Keratinocyte (primary cell): ENCODE data around the gene CCDC85B. TPM values are rescaled to one million over a fixed set of nuclear protein-coding genes. Genes with fewer than 3 reads are reported as not detected.
A peak's percentile ranks its signal among the peaks of the same experiment; 100 is the strongest.

Experiments
- DNase-seq: peaks from one replicate; pipeline ENCODE4 v3.0.0-alpha.2; 2011; ENCODE audit warnings: low read depth, missing footprints, low spot score
- FAIRE-seq: peaks from 2 replicates; lab custom pipeline; 2011; peaks lifted over from hg19 to GRCh38; lab: Jason Lieb, UNC
- H2AFZ ChIP-seq: 2 replicates; pipeline ENCODE4 v1.6.0; 2012; ENCODE audit warnings: low read length, control low read depth, inconsistent platforms; ENCODE audit not compliant: control insufficient read depth
- H3K27ac ChIP-seq: 2 replicates; pipeline ENCODE4 v1.5.1; 2011; ENCODE audit warnings: low read length; ENCODE audit not compliant: control insufficient read depth, insufficient read depth
- H3K27me3 ChIP-seq: 3 replicates; pipeline ENCODE4 v1.6.0; 2011; ENCODE audit warnings: low read length; ENCODE audit not compliant: control insufficient read depth, insufficient read depth; ENCODE audit errors: extremely low read depth
- H3K36me3 ChIP-seq, 2 experiments: 2 replicates in 1 of 2; 3 replicates in 1 of 2; pipeline ENCODE4 v1.5.1; 2011; ENCODE audit warnings: low read length in 2 of 2, mild to moderate bottlenecking in 1 of 2; ENCODE audit not compliant: control insufficient read depth in 2 of 2, insufficient read depth in 2 of 2; ENCODE audit errors: extremely low read depth in 1 of 2
- H3K4me1 ChIP-seq: 3 replicates; pipeline ENCODE4 v1.5.1; 2011; ENCODE audit warnings: low read length; ENCODE audit not compliant: control insufficient read depth, insufficient read depth; ENCODE audit errors: extremely low read depth
- H3K4me2 ChIP-seq: 3 replicates; pipeline ENCODE4 v1.6.0; 2011; ENCODE audit warnings: low read depth, low read length; ENCODE audit not compliant: control insufficient read depth, insufficient read depth; ENCODE audit errors: extremely low read depth
- H3K4me3 ChIP-seq, 3 experiments: fragments of 200-600 bp in 1 of 3; sonication (generic) in 1 of 3; 2 replicates in 2 of 3; 3 replicates in 1 of 3; pipeline ENCODE4 v1.5.1; 2011 to 2016; ENCODE audit warnings: low read length in 3 of 3, mild to moderate bottlenecking in 3 of 3, control low read depth in 2 of 3, inconsistent platforms in 1 of 3, low read depth in 1 of 3, mixed read lengths in 1 of 3, mixed run types in 1 of 3, moderate library complexity in 1 of 3; ENCODE audit not compliant: control insufficient read depth in 2 of 3, insufficient read depth in 2 of 3; ENCODE audit errors: extremely low read depth in 1 of 3
- H3K79me2 ChIP-seq: 2 replicates; pipeline ENCODE4 v1.6.0; 2012; ENCODE audit warnings: low read length; ENCODE audit not compliant: control insufficient read depth, insufficient read depth
- H3K9ac ChIP-seq: 3 replicates; pipeline ENCODE4 v1.6.0; 2011; ENCODE audit warnings: low read length; ENCODE audit not compliant: control insufficient read depth, insufficient read depth; ENCODE audit errors: extremely low read depth
- H3K9me1 ChIP-seq: 3 replicates; pipeline ENCODE4 v1.6.0; 2011; ENCODE audit warnings: low read length; ENCODE audit not compliant: control insufficient read depth, insufficient read depth; ENCODE audit errors: extremely low read depth
- H3K9me3 ChIP-seq: 2 replicates; pipeline ENCODE4 v1.5.1; 2012; ENCODE audit warnings: low read depth, low read length; ENCODE audit not compliant: control insufficient read depth
- H4K20me1 ChIP-seq: 3 replicates; pipeline ENCODE4 v1.6.0; 2011; ENCODE audit warnings: low read length; ENCODE audit not compliant: control insufficient read depth, insufficient read depth; ENCODE audit errors: extremely low read depth
- EZH2 ChIP-seq: IDR thresholded peaks from one replicate; pipeline ENCODE4 v1.6.1; 2012; ENCODE audit warnings: inconsistent platforms, mild to moderate bottlenecking, low read length, moderate library complexity
- dilution Hi-C: fragments of 300-500 bp; cut with MboI; formaldehyde crosslinking; loops from one replicate; pipeline ENCODE4 v1.7.0; 2020; ENCODE audit warnings: low sequenced_read_pairs; ENCODE audit not compliant: extremely low pct_ligation_motif_present
- polyA plus RNA-seq, 5 experiments: library from polyadenylated mRNA; depleted of rRNA in 3 of 5; stranded (reverse) in 3 of 5; stranded (forward) in 1 of 5; unstranded in 1 of 5; fragments of >200 nt; gene quantifications; 1 replicate in 1 of 5; 2 replicates in 3 of 5; 3 replicates in 1 of 5; pipeline versions ENCODE4 v1.2.1 to v1.2.3, GENCODE V29; 2011 to 2012; ENCODE audit warnings: missing spikeins in 2 of 5, low read depth in 1 of 5, low replicate concordance in 1 of 5
- TF ChIP-seq, protein P1 (sequence below), 3 experiments: IDR thresholded peaks in 1 of 3; conservative IDR thresholded peaks in 1 of 3; optimal IDR thresholded peaks in 1 of 3; 2 replicates in 2 of 3; 3 replicates in 1 of 3; pipeline versions ENCODE3 to v1.5.1; 2011; ENCODE audit warnings: low read length in 3 of 3, mild to moderate bottlenecking in 3 of 3, moderate library complexity in 2 of 3, control low read depth in 1 of 3, inconsistent platforms in 1 of 3; ENCODE audit not compliant: insufficient read depth in 2 of 3; ENCODE audit errors: extremely low read depth in 1 of 3

The CCDC85B gene
- polyA plus RNA-seq, 1 donor (not counting 4 experiments of a cell fraction or from before 2014, with no cell fraction given), result 4.1 TPM

DNA sequence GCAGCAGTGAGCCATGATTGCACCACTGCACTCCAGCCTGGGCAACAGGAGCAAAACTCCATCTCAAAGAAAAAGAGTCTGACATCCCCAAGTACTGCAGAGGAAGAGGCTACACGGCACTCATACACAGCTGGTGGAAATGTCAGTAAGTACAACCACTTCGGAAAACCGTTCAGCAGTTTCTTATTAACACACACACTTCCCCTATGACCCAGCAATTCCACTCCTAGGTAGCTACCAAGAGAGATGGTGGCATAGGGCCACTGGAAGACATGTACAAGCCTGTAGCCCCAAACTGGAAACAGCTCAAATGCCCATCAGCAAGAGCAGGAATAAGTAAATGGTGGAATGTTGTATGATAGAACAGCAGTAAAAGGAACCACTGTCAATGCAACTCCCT lies 32.1 kb downstream of the CCDC85B start:
- FAIRE-seq (no peak), DNase-seq (no peak)
- Histone ChIP-seq H3K36me3 (peaks cover 8 to 23% of the 10 kb centered on the region in 2 experiments), H3K4me2 (peak overlapping the region; percentile 30), H4K20me1 (no peaks in the 10 kb centered on the region), H3K27ac (no peak overlapping the region), H2AFZ (no peak overlapping the region), H3K27me3 (no peaks in the 10 kb centered on the region), H3K9me3 (no peaks in the 10 kb centered on the region), H3K4me3 (no peak overlapping the region), H3K4me1 (peaks cover 25% of the 10 kb centered on the region), H3K9ac (no peak overlapping the region), H3K9me1 (no peaks in the 10 kb centered on the region), H3K79me2 (peaks cover 29% of the 10 kb centered on the region)
- dilution Hi-C loops, result no loop called here
- no peak for TF ChIP-seq EZH2
- TF ChIP-seq, protein P1, sequence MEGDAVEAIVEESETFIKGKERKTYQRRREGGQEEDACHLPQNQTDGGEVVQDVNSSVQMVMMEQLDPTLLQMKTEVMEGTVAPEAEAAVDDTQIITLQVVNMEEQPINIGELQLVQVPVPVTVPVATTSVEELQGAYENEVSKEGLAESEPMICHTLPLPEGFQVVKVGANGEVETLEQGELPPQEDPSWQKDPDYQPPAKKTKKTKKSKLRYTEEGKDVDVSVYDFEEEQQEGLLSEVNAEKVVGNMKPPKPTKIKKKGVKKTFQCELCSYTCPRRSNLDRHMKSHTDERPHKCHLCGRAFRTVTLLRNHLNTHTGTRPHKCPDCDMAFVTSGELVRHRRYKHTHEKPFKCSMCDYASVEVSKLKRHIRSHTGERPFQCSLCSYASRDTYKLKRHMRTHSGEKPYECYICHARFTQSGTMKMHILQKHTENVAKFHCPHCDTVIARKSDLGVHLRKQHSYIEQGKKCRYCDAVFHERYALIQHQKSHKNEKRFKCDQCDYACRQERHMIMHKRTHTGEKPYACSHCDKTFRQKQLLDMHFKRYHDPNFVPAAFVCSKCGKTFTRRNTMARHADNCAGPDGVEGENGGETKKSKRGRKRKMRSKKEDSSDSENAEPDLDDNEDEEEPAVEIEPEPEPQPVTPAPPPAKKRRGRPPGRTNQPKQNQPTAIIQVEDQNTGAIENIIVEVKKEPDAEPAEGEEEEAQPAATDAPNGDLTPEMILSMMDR (optimal IDR thresholded peaks at IDR 0.05 in 1 of 3, IDR thresholded peaks at IDR 0.05 in 1 of 3, conservative IDR thresholded peaks at IDR 0.05 in 1 of 3; ENCODE audit: extremely low read depth in 1 of 3, insufficient read depth in 2 of 3, low read length in 3 of 3), result no peak

DNA sequence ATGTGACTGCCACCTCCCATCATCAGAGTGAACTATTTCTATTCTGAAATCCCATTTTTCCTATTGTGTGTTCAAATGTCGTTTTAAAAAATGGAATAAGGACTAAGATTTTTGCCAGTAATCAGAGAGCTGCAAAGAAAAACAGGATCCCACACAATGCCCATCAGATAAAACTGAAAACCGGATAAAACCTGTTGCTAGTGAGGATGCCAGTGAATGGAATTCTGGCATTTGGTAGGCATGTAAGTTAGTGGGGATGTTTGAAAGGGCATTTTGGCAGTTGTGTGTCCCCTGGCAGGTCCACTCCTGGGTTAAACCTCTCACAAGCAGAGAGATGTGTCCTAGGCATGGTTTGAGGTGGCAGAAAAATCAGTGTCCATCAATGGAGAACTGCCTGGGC lies 34.9 kb downstream of the CCDC85B start:
- TF ChIP-seq EZH2, result no peak
- TF ChIP-seq, protein P1 (optimal IDR thresholded peaks at IDR 0.05 in 1 of 3, IDR thresholded peaks at IDR 0.05 in 1 of 3, conservative IDR thresholded peaks at IDR 0.05 in 1 of 3; ENCODE audit: extremely low read depth in 1 of 3, insufficient read depth in 2 of 3, low read length in 3 of 3), result no peak
- H3K4me2 ChIP-seq, result no peak overlapping the region
- no peak overlapping the region for H3K27ac ChIP-seq
- no peaks in the 10 kb centered on the region for H3K27me3 ChIP-seq
- H3K4me1 ChIP-seq, result peaks cover 18% of the 10 kb centered on the region
- H3K9me1 ChIP-seq, result no peaks in the 10 kb centered on the region
- no peaks in the 10 kb centered on the region for H3K9me3 ChIP-seq
- no peak overlapping the region for H3K4me3 ChIP-seq
- FAIRE-seq (no peak), DNase-seq (no peak)
- H2AFZ ChIP-seq, result no peak overlapping the region
- peaks cover 6 to 23% of the 10 kb centered on the region in 2 experiments for H3K36me3 ChIP-seq
- peaks cover 9% of the 10 kb centered on the region for H3K79me2 ChIP-seq
- dilution Hi-C loops, result no loop called here
- no peak overlapping the region for H3K9ac ChIP-seq
- no peaks in the 10 kb centered on the region for H4K20me1 ChIP-seq
